Measurements from ENCODE around the gene LYAR. TPM values are rescaled to one million over a fixed set of nuclear protein-coding genes. Genes with fewer than 3 reads are reported as not detected.

The LYAR gene
- total RNA-seq, 1 donor from 2014 or later: 7.3 TPM

- Histone ChIP-seq H3K4me3 (ENCODE audit: low read length in 3 of 3) (peak overlapping the region; percentile 91 to 95 (median 93)), H3K9me3 (ENCODE audit: control insufficient read depth in 3 of 3, low read length in 3 of 3) (no peaks in the 10 kb centered on the region), H3K36me3 (ENCODE audit: control insufficient read depth in 3 of 3, insufficient read depth in 3 of 3, low read length in 3 of 3) (peaks cover 4 to 16% (median 13%) of the 10 kb centered on the region in 3 donors), H3K27ac (ENCODE audit: low read depth, low read length) (peak overlapping the region; percentile 81), H3K9ac (ENCODE audit: low read depth in 1 of 3, low read length in 3 of 3) (peak overlapping the region; percentile 85 to 91 (median 90)), H3K4me1 (ENCODE audit: control insufficient read depth in 3 of 3, insufficient read depth in 3 of 3, low read length in 3 of 3) (peaks cover 37 to 63% (median 61%) of the 10 kb centered on the region in 3 donors), H3K27me3 (ENCODE audit: control insufficient read depth in 3 of 3, insufficient read depth in 3 of 3, low read length in 3 of 3) (no peaks in the 10 kb centered on the region)
Observed at GRCh38 chr4:4289597-4289940, 385 bp downstream of the LYAR start.

GRCh38 chr4:4289055-4289454 lies 899 bp downstream of the LYAR start:
- Histone ChIP-seq H3K4me3 (ENCODE audit: low read length in 3 of 3) (peak overlapping the region; percentile 91 to 95 (median 93)), H3K27ac (ENCODE audit: low read depth, low read length) (no peak overlapping the region), H3K27me3 (ENCODE audit: control insufficient read depth in 3 of 3, insufficient read depth in 3 of 3, low read length in 3 of 3) (no peaks in the 10 kb centered on the region), H3K9ac (ENCODE audit: low read depth in 1 of 3, low read length in 3 of 3) (peak overlapping the region; percentile 85 to 91 (median 90)), H3K9me3 (ENCODE audit: control insufficient read depth in 3 of 3, low read length in 3 of 3) (no peaks in the 10 kb centered on the region), H3K36me3 (ENCODE audit: control insufficient read depth in 3 of 3, insufficient read depth in 3 of 3, low read length in 3 of 3) (peaks cover 4 to 16% (median 13%) of the 10 kb centered on the region in 3 donors), H3K4me1 (ENCODE audit: control insufficient read depth in 3 of 3, insufficient read depth in 3 of 3, low read length in 3 of 3) (peaks cover 37 to 63% (median 63%) of the 10 kb centered on the region in 3 donors)

- Histone ChIP-seq H3K27me3 (ENCODE audit: control insufficient read depth in 3 of 3, insufficient read depth in 3 of 3, low read length in 3 of 3) (no peaks in the 10 kb centered on the region), H3K9me3 (ENCODE audit: control insufficient read depth in 3 of 3, low read length in 3 of 3) (no peaks in the 10 kb centered on the region), H3K9ac (ENCODE audit: low read depth in 1 of 3, low read length in 3 of 3) (no peak overlapping the region), H3K27ac (ENCODE audit: low read depth, low read length) (no peak overlapping the region), H3K36me3 (ENCODE audit: control insufficient read depth in 3 of 3, insufficient read depth in 3 of 3, low read length in 3 of 3) (peaks cover 4 to 20% (median 13%) of the 10 kb centered on the region in 3 donors), H3K4me1 (ENCODE audit: control insufficient read depth in 3 of 3, insufficient read depth in 3 of 3, low read length in 3 of 3) (peaks cover 28 to 56% (median 55%) of the 10 kb centered on the region in 3 donors), H3K4me3 (ENCODE audit: low read length in 3 of 3) (no peak overlapping the region)
Observed at GRCh38 chr4:4288098-4288497, 1.9 kb downstream of the LYAR start.

- peaks cover 14 to 35% (median 25%) of the 10 kb centered on the region in 3 donors for H3K4me1 ChIP-seq (ENCODE audit: control insufficient read depth in 3 of 3, insufficient read depth in 3 of 3, low read length in 3 of 3)
- no peaks in the 10 kb centered on the region for H3K27me3 ChIP-seq (ENCODE audit: control insufficient read depth in 3 of 3, insufficient read depth in 3 of 3, low read length in 3 of 3)
- H3K36me3 ChIP-seq (ENCODE audit: control insufficient read depth in 3 of 3, insufficient read depth in 3 of 3, low read length in 3 of 3): peaks cover 18 to 40% (median 33%) of the 10 kb centered on the region in 3 donors
- H3K27ac ChIP-seq (ENCODE audit: low read depth, low read length): peak overlapping the region; percentile 48
- no peak overlapping the region for H3K4me3 ChIP-seq (ENCODE audit: low read length in 3 of 3)
- no peaks in the 10 kb centered on the region for H3K9me3 ChIP-seq (ENCODE audit: control insufficient read depth in 3 of 3, low read length in 3 of 3)
- H3K9ac ChIP-seq (ENCODE audit: low read depth in 1 of 3, low read length in 3 of 3): peak overlapping the region in 1 of 3 donors; percentile 18
Observed at GRCh38 chr4:4284827-4285618, 4.9 kb downstream of the LYAR start.

GRCh38 chr4:4281787-4282186 lies 8.2 kb downstream of the LYAR start:
- Histone ChIP-seq H3K27ac (ENCODE audit: low read depth, low read length) (no peak overlapping the region), H3K4me1 (ENCODE audit: control insufficient read depth in 3 of 3, insufficient read depth in 3 of 3, low read length in 3 of 3) (peaks cover 3 to 24% (median 10%) of the 10 kb centered on the region in 3 donors), H3K9me3 (ENCODE audit: control insufficient read depth in 3 of 3, low read length in 3 of 3) (no peaks in the 10 kb centered on the region), H3K4me3 (ENCODE audit: low read length in 3 of 3) (no peak overlapping the region), H3K27me3 (ENCODE audit: control insufficient read depth in 3 of 3, insufficient read depth in 3 of 3, low read length in 3 of 3) (no peaks in the 10 kb centered on the region), H3K36me3 (ENCODE audit: control insufficient read depth in 3 of 3, insufficient read depth in 3 of 3, low read length in 3 of 3) (peaks cover 36 to 66% (median 56%) of the 10 kb centered on the region in 3 donors), H3K9ac (ENCODE audit: low read depth in 1 of 3, low read length in 3 of 3) (no peak overlapping the region)

GRCh38 chr4:4277531-4277930 lies 12.4 kb downstream of the LYAR start:
- H3K36me3 ChIP-seq (ENCODE audit: control insufficient read depth in 3 of 3, insufficient read depth in 3 of 3, low read length in 3 of 3): peaks cover 54 to 74% (median 73%) of the 10 kb centered on the region in 3 donors
- no peak overlapping the region for H3K4me3 ChIP-seq (ENCODE audit: low read length in 3 of 3)

GRCh38 chr4:4274226-4274625 lies 15.7 kb downstream of the LYAR start:
- peaks cover 42 to 75% (median 69%) of the 10 kb centered on the region in 3 donors for H3K36me3 ChIP-seq (ENCODE audit: control insufficient read depth in 3 of 3, insufficient read depth in 3 of 3, low read length in 3 of 3)
- no peaks in the 10 kb centered on the region for H3K4me1 ChIP-seq (ENCODE audit: control insufficient read depth in 3 of 3, insufficient read depth in 3 of 3, low read length in 3 of 3)
- H3K27me3 ChIP-seq (ENCODE audit: control insufficient read depth in 3 of 3, insufficient read depth in 3 of 3, low read length in 3 of 3): no peaks in the 10 kb centered on the region
- no peaks in the 10 kb centered on the region for H3K9me3 ChIP-seq (ENCODE audit: control insufficient read depth in 3 of 3, low read length in 3 of 3)
- no peak overlapping the region for H3K4me3 ChIP-seq (ENCODE audit: low read length in 3 of 3)
- no peak overlapping the region for H3K9ac ChIP-seq (ENCODE audit: low read depth in 1 of 3, low read length in 3 of 3)
- no peak overlapping the region for H3K27ac ChIP-seq (ENCODE audit: low read depth, low read length)

More at GRCh38 chr4:4277531-4277930, 12.4 kb downstream of the LYAR start:
- Histone ChIP-seq H3K27me3 (ENCODE audit: control insufficient read depth in 3 of 3, insufficient read depth in 3 of 3, low read length in 3 of 3) (no peaks in the 10 kb centered on the region), H3K27ac (ENCODE audit: low read depth, low read length) (no peak overlapping the region), H3K4me1 (ENCODE audit: control insufficient read depth in 3 of 3, insufficient read depth in 3 of 3, low read length in 3 of 3) (no peaks in the 10 kb centered on the region), H3K9me3 (ENCODE audit: control insufficient read depth in 3 of 3, low read length in 3 of 3) (no peaks in the 10 kb centered on the region), H3K9ac (ENCODE audit: low read depth in 1 of 3, low read length in 3 of 3) (no peak overlapping the region)

- no peak overlapping the region for H3K27ac ChIP-seq (ENCODE audit: low read depth, low read length)
- no peaks in the 10 kb centered on the region for H3K27me3 ChIP-seq (ENCODE audit: control insufficient read depth in 3 of 3, insufficient read depth in 3 of 3, low read length in 3 of 3)
- H3K4me1 ChIP-seq (ENCODE audit: control insufficient read depth in 3 of 3, insufficient read depth in 3 of 3, low read length in 3 of 3): no peaks in the 10 kb centered on the region
- no peak overlapping the region for H3K9ac ChIP-seq (ENCODE audit: low read depth in 1 of 3, low read length in 3 of 3)
- peaks cover 31 to 63% (median 58%) of the 10 kb centered on the region in 3 donors for H3K36me3 ChIP-seq (ENCODE audit: control insufficient read depth in 3 of 3, insufficient read depth in 3 of 3, low read length in 3 of 3)
- H3K9me3 ChIP-seq (ENCODE audit: control insufficient read depth in 3 of 3, low read length in 3 of 3): no peaks in the 10 kb centered on the region
- H3K4me3 ChIP-seq (ENCODE audit: low read length in 3 of 3): no peak overlapping the region
Observed at GRCh38 chr4:4271912-4272311, 18.0 kb downstream of the LYAR start.

- H3K9ac ChIP-seq (ENCODE audit: low read depth in 1 of 3, low read length in 3 of 3): no peak overlapping the region
- no peak overlapping the region for H3K4me3 ChIP-seq (ENCODE audit: low read length in 3 of 3)
- H3K27ac ChIP-seq (ENCODE audit: low read depth, low read length): no peak overlapping the region
- no peaks in the 10 kb centered on the region for H3K27me3 ChIP-seq (ENCODE audit: control insufficient read depth in 3 of 3, insufficient read depth in 3 of 3, low read length in 3 of 3)
- H3K4me1 ChIP-seq (ENCODE audit: control insufficient read depth in 3 of 3, insufficient read depth in 3 of 3, low read length in 3 of 3): no peaks in the 10 kb centered on the region
- H3K36me3 ChIP-seq (ENCODE audit: control insufficient read depth in 3 of 3, insufficient read depth in 3 of 3, low read length in 3 of 3): peaks cover 31 to 61% (median 54%) of the 10 kb centered on the region in 3 donors
- H3K9me3 ChIP-seq (ENCODE audit: control insufficient read depth in 3 of 3, low read length in 3 of 3): no peaks in the 10 kb centered on the region
Observed at GRCh38 chr4:4270529-4270928, 19.4 kb downstream of the LYAR start.

- Histone ChIP-seq H3K9ac (ENCODE audit: low read depth in 1 of 3, low read length in 3 of 3) (no peak overlapping the region), H3K36me3 (ENCODE audit: control insufficient read depth in 3 of 3, insufficient read depth in 3 of 3, low read length in 3 of 3) (peaks cover 30 to 55% (median 47%) of the 10 kb centered on the region in 3 donors), H3K27me3 (ENCODE audit: control insufficient read depth in 3 of 3, insufficient read depth in 3 of 3, low read length in 3 of 3) (no peaks in the 10 kb centered on the region), H3K27ac (ENCODE audit: low read depth, low read length) (no peak overlapping the region), H3K9me3 (ENCODE audit: control insufficient read depth in 3 of 3, low read length in 3 of 3) (no peaks in the 10 kb centered on the region), H3K4me1 (ENCODE audit: control insufficient read depth in 3 of 3, insufficient read depth in 3 of 3, low read length in 3 of 3) (no peaks in the 10 kb centered on the region), H3K4me3 (ENCODE audit: low read length in 3 of 3) (no peak overlapping the region)
Observed at GRCh38 chr4:4269856-4270255, 20.1 kb downstream of the LYAR start.
